ENCODE data around the gene RTN4R.
"Not testable (repeated sequence)": the region's sequence is repeated elsewhere in the genome, so short reads cannot be mapped to it uniquely, and the experiment has no call there.

Gene RTN4R

GRCh38 chr22:20269673-20270072, 1.6 kb upstream of the RTN4R start:
- not testable (repeated sequence) for DNase-seq

GRCh38 chr22:20269201-20269600, 1.1 kb upstream of the RTN4R start:
- DNase-seq = not testable (repeated sequence)

- DNase-seq = no peak
These were observed 458 bp downstream of the RTN4R start for GRCh38 chr22:20267441-20268278.

- not testable (repeated sequence) for DNase-seq
These were observed 1.3 kb downstream of the RTN4R start for GRCh38 chr22:20266667-20267440.

GRCh38 chr22:20265772-20266666, 2.1 kb downstream of the RTN4R start:
- not testable (repeated sequence) for DNase-seq

GRCh38 chr22:20264614-20265452, 3.3 kb downstream of the RTN4R start:
- no peak for DNase-seq

- DNase-seq = not testable (repeated sequence)
These were observed 4.5 kb downstream of the RTN4R start for GRCh38 chr22:20263404-20264281.

- DNase-seq = no peak
These were observed 5.5 kb downstream of the RTN4R start for GRCh38 chr22:20262582-20263147.

- DNase-seq = no peak
These were observed 6.1 kb downstream of the RTN4R start for GRCh38 chr22:20261848-20262581.

- DNase-seq = no peak
These were observed 7.9 kb downstream of the RTN4R start for GRCh38 chr22:20260071-20260765.

GRCh38 chr22:20259327-20259688, 8.8 kb downstream of the RTN4R start:
- no peak for DNase-seq

GRCh38 chr22:20258584-20259326, 9.4 kb downstream of the RTN4R start:
- no peak for DNase-seq

GRCh38 chr22:20258021-20258299, 10.2 kb downstream of the RTN4R start:
- no peak for DNase-seq

- DNase-seq = no peak
These were observed 10.7 kb downstream of the RTN4R start for GRCh38 chr22:20257212-20258020.

- DNase-seq = no peak
These were observed 11.4 kb downstream of the RTN4R start for GRCh38 chr22:20256551-20257211.

- no peak for DNase-seq
These were observed 12.1 kb downstream of the RTN4R start for GRCh38 chr22:20256027-20256426.
